ENCODE data around the gene WASF2.

WASF2 gene

DNA sequence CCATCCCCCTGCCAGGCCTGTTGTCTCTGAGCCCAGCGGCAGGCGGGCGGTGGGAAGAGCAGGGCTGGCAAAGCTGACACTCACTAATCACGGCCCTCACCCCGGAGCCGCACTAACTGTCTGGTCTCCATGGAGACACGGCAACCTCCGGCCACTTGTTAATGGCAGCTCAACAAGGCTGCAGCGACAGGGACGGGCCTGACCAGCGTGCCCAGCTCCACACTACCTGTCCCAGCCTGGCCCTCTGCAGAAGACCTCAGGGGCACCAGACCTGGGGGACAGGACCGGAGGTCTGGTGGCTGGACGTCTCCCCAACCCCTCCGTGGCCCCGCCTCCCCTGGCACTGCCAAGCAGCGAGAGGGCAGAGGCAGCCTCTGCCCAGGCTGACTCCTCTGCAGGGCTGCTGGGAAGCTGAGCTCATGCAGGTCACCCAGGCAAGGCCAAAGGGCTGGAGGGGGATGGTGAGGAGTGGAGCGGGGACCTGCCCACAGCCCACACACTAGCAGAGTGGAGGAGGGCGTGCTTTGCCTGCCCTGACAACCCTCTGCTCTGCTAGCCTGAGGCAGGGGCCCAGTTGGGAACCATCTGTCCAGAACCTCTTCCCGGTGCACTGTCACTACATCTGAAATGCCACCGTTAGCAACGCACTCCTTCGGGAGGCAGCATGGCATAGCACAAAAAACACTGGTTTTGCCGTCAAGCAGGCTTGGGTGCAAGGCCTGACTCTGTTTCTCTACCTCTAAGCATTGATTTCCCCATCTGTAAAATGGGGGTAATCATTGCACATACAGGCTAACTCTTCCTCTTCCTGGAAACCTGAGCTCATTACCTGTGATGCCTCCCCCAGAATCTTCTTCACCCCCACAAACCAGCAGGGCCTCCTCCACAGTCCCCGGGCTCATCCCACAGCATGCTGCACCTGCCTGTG lies 29.6 kb upstream of the WASF2 start:
- H3K27me3 ChIP-seq (ENCODE audit: control insufficient read depth, insufficient read depth, low read length): no peaks in the 10 kb centered on the region
- H3K36me3 ChIP-seq (ENCODE audit: control insufficient read depth, insufficient read depth, low read length): no peaks in the 10 kb centered on the region
- peaks cover 72% of the 10 kb centered on the region for H3K4me1 ChIP-seq (ENCODE audit: control insufficient read depth, insufficient read depth, low read length)
- no peaks in the 10 kb centered on the region for H3K9me3 ChIP-seq (ENCODE audit: control insufficient read depth, low read length)
- no peak overlapping the region for H3K4me3 ChIP-seq (ENCODE audit: low read length)
- H3K9ac ChIP-seq (ENCODE audit: low read length): peak overlapping the region; percentile 56

DNA sequence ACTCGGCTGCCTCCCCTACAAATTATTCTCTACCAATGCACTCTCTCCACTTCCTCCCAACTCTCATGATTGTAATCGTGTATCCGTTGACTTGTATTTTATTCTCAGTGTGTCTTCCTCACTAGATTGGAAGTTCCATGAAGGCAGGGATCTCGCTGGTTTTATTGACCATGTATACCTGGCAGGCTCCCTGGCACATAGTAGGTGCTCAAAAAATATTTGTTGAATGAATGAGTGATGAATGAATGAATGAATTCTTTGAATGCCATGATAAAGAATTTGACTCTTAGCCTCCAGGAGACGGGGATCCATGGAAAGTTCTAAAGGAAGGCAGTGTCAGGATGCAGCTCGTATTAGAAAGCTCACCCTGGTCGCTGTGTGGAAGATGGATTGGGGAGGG lies 28.8 kb upstream of the WASF2 start:
- H3K27me3 ChIP-seq (ENCODE audit: control insufficient read depth, insufficient read depth, low read length): no peaks in the 10 kb centered on the region
- peak overlapping the region; percentile 22 for H3K4me3 ChIP-seq (ENCODE audit: low read length)
- H3K36me3 ChIP-seq (ENCODE audit: control insufficient read depth, insufficient read depth, low read length): no peaks in the 10 kb centered on the region
- H3K4me1 ChIP-seq (ENCODE audit: control insufficient read depth, insufficient read depth, low read length): peaks cover 68% of the 10 kb centered on the region
- no peaks in the 10 kb centered on the region for H3K9me3 ChIP-seq (ENCODE audit: control insufficient read depth, low read length)
- peak overlapping the region; percentile 56 for H3K9ac ChIP-seq (ENCODE audit: low read length)

DNA sequence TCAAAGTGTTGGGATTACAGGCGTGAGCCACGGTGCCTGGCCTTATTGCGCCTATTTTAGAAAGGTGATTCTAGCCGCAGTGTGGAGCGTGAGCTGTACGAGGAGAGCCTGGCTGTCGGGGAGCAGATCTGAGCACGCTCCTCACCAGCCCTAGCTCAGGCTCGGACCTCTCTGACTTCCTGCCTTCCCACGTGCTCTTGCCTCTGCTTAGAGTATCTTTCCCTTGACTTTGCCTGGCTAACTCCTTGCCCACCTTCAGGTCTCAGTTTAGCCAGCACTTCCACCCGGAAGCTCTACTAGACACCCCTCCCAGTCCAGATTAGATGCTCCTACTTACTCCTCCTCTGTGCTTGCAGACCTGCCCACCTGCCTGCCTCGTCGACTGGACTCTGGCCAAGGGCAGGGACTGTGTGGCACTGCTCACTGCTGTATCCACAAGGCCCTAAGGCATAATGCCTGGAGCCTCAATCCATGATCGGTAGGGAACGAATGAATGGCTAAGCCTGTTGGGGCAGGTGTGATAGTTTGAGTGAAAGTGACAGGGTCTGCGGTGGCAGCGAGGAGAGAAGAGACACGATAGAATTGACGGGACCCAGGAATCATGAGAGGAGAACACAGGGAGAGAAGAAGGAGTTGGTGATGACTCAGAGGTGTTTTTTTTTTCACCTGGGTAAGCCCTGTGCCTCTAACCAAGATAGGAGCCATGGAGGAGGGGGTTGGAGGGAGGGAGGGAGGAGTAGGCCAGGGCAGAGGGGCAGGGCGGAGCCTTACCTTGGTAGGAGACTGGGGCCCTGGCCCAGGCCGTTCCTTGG lies 28.1 kb upstream of the WASF2 start:
- no peaks in the 10 kb centered on the region for H3K9me3 ChIP-seq (ENCODE audit: control insufficient read depth, low read length)
- H3K27me3 ChIP-seq (ENCODE audit: control insufficient read depth, insufficient read depth, low read length): no peaks in the 10 kb centered on the region
- peaks cover 61% of the 10 kb centered on the region for H3K4me1 ChIP-seq (ENCODE audit: control insufficient read depth, insufficient read depth, low read length)
- H3K9ac ChIP-seq (ENCODE audit: low read length): peak overlapping the region; percentile 56
- no peaks in the 10 kb centered on the region for H3K36me3 ChIP-seq (ENCODE audit: control insufficient read depth, insufficient read depth, low read length)
- H3K4me3 ChIP-seq (ENCODE audit: low read length): peak overlapping the region; percentile 22

DNA sequence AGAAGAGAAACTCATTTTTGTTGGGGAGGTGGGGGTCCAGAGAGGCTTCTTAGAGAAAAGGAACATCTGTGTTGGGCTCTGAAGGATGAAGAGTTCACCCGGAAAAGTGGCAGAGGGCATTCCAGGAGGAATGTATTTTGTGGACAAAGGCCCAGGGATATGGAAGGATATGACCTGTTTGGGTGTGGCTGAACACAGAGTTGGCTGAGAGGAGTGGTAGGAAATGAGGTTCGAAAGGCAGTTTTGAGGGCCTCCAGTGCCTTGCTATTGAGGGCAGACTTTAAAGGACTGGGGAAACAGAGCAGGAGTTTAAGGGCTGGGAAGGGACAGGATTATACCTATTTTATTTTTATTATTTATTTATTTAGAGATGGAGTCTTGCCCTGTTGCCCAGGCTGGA lies 27.3 kb upstream of the WASF2 start:
- H3K36me3 ChIP-seq (ENCODE audit: control insufficient read depth, insufficient read depth, low read length): no peaks in the 10 kb centered on the region
- H3K9me3 ChIP-seq (ENCODE audit: control insufficient read depth, low read length): no peaks in the 10 kb centered on the region
- H3K27me3 ChIP-seq (ENCODE audit: control insufficient read depth, insufficient read depth, low read length): no peaks in the 10 kb centered on the region
- no peak overlapping the region for H3K4me3 ChIP-seq (ENCODE audit: low read length)
- H3K9ac ChIP-seq (ENCODE audit: low read length): no peak overlapping the region
- peaks cover 53% of the 10 kb centered on the region for H3K4me1 ChIP-seq (ENCODE audit: control insufficient read depth, insufficient read depth, low read length)

DNA sequence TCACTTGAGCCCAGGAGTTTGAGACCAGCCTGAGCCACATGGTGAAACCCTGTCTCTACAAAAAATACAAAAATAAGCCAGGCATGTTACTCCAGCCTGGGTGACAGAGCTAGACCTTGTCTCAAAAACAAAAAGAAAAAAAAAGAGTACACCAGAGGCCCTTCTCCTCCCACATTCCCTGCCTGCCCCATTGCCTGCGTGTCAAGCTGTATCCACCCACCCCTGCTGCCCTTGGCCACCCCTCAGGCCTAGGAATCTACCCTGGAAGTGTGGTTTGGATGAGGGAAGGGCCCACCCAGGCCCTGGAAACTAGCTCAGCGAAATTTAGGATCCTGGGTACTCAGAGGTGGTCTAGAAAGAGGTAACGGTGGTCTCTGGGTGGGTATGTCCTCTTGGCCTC lies 25.7 kb upstream of the WASF2 start:
- peaks cover 36% of the 10 kb centered on the region for H3K4me1 ChIP-seq (ENCODE audit: control insufficient read depth, insufficient read depth, low read length)
- H3K36me3 ChIP-seq (ENCODE audit: control insufficient read depth, insufficient read depth, low read length): no peaks in the 10 kb centered on the region
- no peak overlapping the region for H3K9ac ChIP-seq (ENCODE audit: low read length)
- no peaks in the 10 kb centered on the region for H3K9me3 ChIP-seq (ENCODE audit: control insufficient read depth, low read length)
- H3K4me3 ChIP-seq (ENCODE audit: low read length): no peak overlapping the region
- no peaks in the 10 kb centered on the region for H3K27me3 ChIP-seq (ENCODE audit: control insufficient read depth, insufficient read depth, low read length)

DNA sequence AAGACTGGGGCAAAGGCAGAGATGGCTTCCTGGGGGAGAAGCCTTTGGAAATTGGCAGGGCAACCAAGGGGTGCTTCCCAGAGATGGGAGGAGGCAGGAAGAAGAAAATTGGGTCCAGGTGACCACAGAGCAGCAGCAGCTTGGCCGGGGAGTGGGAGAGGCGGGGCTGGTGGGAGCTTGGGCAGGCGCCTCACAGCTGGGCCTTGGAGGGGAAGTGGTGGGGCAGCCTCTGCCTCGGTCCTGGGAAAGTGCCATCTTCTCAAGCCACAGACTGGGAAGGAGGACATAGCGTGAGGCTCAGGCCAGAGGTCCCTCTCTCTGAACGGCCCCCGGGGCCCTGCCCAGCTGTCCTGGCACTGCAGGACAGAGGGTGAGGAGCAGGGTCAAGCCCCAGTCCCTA lies 24.0 kb upstream of the WASF2 start:
- H3K27me3 ChIP-seq (ENCODE audit: control insufficient read depth, insufficient read depth, low read length): no peaks in the 10 kb centered on the region
- no peak overlapping the region for H3K4me3 ChIP-seq (ENCODE audit: low read length)
- H3K4me1 ChIP-seq (ENCODE audit: control insufficient read depth, insufficient read depth, low read length): peaks cover 29% of the 10 kb centered on the region
- no peaks in the 10 kb centered on the region for H3K36me3 ChIP-seq (ENCODE audit: control insufficient read depth, insufficient read depth, low read length)
- H3K9ac ChIP-seq (ENCODE audit: low read length): no peak overlapping the region
- H3K9me3 ChIP-seq (ENCODE audit: control insufficient read depth, low read length): no peaks in the 10 kb centered on the region

DNA sequence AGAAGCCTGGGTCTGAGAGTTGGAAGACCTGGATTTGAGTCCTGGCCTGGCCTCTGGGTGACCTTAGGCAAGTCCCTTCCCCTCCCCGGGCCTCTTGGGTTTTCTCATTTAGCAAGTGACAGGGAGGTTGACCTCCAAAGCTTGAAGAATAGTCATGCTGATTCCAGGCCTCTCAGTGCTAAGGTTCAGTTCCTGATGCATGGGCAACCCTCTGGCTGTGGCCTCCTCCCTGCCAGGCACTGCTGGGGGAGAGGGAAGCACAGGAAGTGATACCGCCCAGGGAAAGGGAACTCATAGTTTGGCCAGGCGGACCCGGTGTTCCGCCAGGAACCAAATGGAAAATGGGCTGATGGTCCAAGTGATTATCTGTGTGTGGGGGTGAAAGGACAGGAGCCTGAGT lies 23.6 kb upstream of the WASF2 start:
- H3K36me3 ChIP-seq (ENCODE audit: control insufficient read depth, insufficient read depth, low read length): no peaks in the 10 kb centered on the region
- no peaks in the 10 kb centered on the region for H3K9me3 ChIP-seq (ENCODE audit: control insufficient read depth, low read length)
- no peak overlapping the region for H3K9ac ChIP-seq (ENCODE audit: low read length)
- H3K4me3 ChIP-seq (ENCODE audit: low read length): no peak overlapping the region
- H3K27me3 ChIP-seq (ENCODE audit: control insufficient read depth, insufficient read depth, low read length): no peaks in the 10 kb centered on the region
- peaks cover 25% of the 10 kb centered on the region for H3K4me1 ChIP-seq (ENCODE audit: control insufficient read depth, insufficient read depth, low read length)

DNA sequence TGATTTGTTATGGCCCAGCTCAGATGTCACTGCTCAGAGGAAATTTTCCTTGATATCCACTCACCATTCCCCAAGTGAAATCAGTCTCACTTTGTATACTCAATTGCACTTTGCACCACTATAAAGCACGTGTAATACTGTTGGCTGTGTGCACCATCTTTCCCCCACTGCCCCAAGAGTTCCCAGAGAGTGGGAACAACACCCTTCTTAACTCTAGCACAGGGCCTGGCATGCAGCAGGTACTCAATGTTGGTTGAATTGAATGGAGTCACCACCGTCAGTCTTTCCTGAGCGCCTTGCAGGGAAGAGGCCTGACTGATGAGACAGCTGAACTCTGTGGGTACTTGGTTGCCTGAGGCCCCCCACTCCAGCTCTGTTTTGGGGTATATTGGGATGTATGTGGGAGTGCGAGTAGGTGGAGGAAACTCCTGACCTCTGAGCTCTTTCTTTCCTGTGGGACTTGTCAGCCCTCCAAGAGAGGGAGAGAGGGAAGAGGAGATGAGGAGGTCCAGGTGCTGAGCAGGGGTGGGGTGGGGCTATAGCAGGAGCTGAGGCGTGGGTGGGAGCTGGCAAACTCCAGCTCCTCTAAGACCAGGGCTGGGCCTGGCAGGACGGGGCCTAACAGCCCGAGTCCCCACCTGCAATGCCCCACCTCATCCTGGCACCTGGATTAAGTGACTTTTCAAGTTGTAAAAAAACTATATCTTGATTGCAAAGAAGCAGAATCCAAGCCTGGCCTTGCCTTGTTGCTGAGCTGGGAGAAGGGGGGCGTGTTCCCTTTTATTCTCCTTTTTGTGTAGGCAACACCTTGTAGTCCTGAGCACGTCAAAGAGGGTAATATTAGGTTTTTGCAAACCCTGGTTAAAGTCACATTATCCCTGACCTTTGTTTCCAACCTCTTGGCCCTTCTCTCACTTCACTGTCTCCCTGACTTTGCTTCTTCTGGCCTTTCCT lies 19.4 kb upstream of the WASF2 start:
- no peak overlapping the region for H3K4me3 ChIP-seq (ENCODE audit: low read length)
- no peak overlapping the region for H3K9ac ChIP-seq (ENCODE audit: low read length)
- no peaks in the 10 kb centered on the region for H3K27me3 ChIP-seq (ENCODE audit: control insufficient read depth, insufficient read depth, low read length)
- no peaks in the 10 kb centered on the region for H3K9me3 ChIP-seq (ENCODE audit: control insufficient read depth, low read length)
- no peaks in the 10 kb centered on the region for H3K36me3 ChIP-seq (ENCODE audit: control insufficient read depth, insufficient read depth, low read length)
- H3K4me1 ChIP-seq (ENCODE audit: control insufficient read depth, insufficient read depth, low read length): peaks cover 13% of the 10 kb centered on the region

DNA sequence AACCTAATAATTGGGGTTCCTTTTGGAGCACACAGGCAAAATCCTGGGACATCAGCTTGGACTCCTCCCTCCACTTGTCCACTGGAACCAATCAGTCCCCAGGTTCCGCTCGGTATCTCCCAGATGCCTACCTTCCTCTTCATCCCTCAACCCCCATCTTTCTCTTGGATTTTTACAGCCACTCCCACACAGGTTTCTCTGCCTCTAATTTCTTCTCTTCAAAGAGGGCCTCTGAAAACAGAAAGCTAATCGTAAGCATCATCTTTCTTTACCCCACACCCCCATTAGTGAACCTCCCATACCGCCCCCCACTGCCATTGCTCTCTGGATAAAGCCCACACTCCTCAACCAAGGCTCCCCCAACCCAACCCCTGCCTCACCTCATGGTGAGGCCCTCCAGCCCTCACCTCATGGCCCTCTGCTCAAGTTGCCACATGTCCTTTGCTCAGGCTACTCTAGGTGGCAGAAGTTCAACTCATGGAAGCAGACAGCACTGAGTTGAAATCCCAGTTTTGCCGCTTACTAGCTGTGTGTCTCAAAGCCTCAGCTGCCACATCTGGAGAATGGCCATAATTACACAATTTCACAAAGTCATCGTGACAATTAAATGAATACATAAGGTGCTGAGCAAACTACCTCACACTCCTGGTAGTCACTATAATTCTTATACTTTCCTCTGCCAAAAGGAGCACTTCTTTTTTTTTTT lies 18.1 kb upstream of the WASF2 start:
- H3K36me3 ChIP-seq (ENCODE audit: control insufficient read depth, insufficient read depth, low read length): no peaks in the 10 kb centered on the region
- no peaks in the 10 kb centered on the region for H3K27me3 ChIP-seq (ENCODE audit: control insufficient read depth, insufficient read depth, low read length)
- H3K9me3 ChIP-seq (ENCODE audit: control insufficient read depth, low read length): no peaks in the 10 kb centered on the region
- H3K4me1 ChIP-seq (ENCODE audit: control insufficient read depth, insufficient read depth, low read length): peaks cover 21% of the 10 kb centered on the region
- no peak overlapping the region for H3K4me3 ChIP-seq (ENCODE audit: low read length)
- H3K9ac ChIP-seq (ENCODE audit: low read length): no peak overlapping the region

DNA sequence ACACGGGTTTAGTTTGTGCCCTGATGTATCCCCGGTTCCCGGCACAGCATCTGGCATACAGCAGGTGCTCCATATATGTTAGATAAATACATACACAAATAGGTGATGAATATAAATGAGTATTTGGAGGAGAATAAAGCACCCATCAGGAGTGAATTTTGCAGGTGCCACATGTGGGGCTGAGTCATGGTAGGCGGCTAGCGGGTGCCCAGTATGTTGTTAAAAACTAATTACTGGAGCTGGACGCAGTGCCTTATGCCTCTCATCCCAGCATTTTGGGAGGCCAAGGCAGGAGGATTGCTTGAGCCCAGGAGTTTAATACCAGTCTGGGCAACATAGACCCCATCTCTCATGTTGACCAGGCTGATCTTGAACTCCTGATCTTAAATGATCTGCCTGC lies 16.7 kb upstream of the WASF2 start:
- no peak overlapping the region for H3K9ac ChIP-seq (ENCODE audit: low read length)
- no peaks in the 10 kb centered on the region for H3K27me3 ChIP-seq (ENCODE audit: control insufficient read depth, insufficient read depth, low read length)
- no peaks in the 10 kb centered on the region for H3K36me3 ChIP-seq (ENCODE audit: control insufficient read depth, insufficient read depth, low read length)
- no peaks in the 10 kb centered on the region for H3K9me3 ChIP-seq (ENCODE audit: control insufficient read depth, low read length)
- peaks cover 21% of the 10 kb centered on the region for H3K4me1 ChIP-seq (ENCODE audit: control insufficient read depth, insufficient read depth, low read length)
- H3K4me3 ChIP-seq (ENCODE audit: low read length): no peak overlapping the region

DNA sequence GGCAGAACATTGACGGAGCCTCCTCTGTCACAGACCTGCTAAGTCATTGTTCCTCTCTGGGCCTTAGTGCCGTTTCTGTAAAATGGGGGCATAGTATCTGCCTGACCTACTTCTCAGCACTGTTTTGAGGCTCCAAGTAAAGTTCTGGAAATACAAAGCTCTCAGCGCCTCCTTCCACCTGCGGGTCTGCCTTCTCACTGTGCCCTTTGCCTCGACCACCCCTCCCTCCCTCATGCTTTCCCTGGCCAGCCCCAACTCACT lies 15.4 kb upstream of the WASF2 start:
- H3K4me3 ChIP-seq (ENCODE audit: low read length): no peak overlapping the region
- H3K4me1 ChIP-seq (ENCODE audit: control insufficient read depth, insufficient read depth, low read length): peaks cover 21% of the 10 kb centered on the region
- H3K9ac ChIP-seq (ENCODE audit: low read length): peak overlapping the region; percentile 3

More for the DNA sequence above, 15.4 kb upstream of the WASF2 start:
- Histone ChIP-seq H3K36me3 (ENCODE audit: control insufficient read depth, insufficient read depth, low read length) (no peaks in the 10 kb centered on the region), H3K9me3 (ENCODE audit: control insufficient read depth, low read length) (no peaks in the 10 kb centered on the region), H3K27me3 (ENCODE audit: control insufficient read depth, insufficient read depth, low read length) (no peaks in the 10 kb centered on the region)
